Stimulated activated CD4-positive, alpha-beta T cell treated with anti-CD3 and anti-CD28 coated beads, TNF-alpha, amount 100 ng/mL, for 48 hours (primary cell): ENCODE results near the gene CSTA.

Experiments
- DNase-seq, 3 donors: peaks; one replicate each; pipeline ENCODE4 v3.0.0-alpha.2; 2020; ENCODE audit warnings: low read depth in 3 of 3

CSTA gene, protein sequence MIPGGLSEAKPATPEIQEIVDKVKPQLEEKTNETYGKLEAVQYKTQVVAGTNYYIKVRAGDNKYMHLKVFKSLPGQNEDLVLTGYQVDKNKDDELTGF

DNA sequence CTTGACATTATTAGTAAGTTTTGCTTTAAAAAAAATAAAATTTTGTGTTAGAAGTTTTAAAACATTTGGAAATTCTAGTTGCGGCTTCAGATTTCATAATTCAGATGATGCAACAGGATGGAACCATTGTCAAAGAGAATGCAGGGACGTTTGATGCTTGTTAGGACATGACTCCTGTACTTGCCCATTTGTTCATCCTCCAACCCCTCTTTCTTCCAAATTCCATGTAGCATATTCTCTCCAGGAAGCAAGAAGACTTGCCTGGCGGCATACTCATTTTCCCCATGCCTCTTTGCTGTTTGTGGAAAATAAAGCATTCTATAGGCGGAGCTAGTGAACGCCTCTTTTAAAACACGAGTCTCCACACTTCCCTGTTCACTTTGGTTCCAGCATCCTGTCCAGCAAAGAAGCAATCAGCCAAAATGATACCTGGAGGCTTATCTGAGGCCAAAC is at the start of gene CSTA:
Gene CSTA, plus strand, starts transcription at position 378 of the 453 bp plus-strand sequence. Its CDS starts 45 bp downstream, at position 423.
- no peak for DNase-seq

DNA sequence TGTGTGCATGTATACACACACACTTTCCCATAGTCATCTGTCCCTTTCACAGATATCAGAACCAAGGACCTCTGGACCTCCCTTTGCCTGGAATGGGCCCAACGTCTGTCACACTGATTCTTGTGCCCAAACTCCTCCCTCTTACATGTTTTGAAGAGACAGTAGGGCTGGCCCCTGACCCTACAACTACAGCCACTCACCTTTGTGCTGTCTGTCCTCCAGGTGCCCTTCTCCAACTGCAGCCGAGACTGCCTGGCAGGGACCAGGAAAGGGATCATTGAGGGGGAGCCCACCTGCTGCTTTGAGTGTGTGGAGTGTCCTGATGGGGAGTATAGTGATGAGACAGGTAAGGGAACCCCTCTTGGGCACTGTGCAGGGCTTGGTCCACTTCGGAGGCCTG is 43.2 kb upstream of the CSTA start:
- DNase-seq, result no peak

- no peak for DNase-seq
Observed at GRCh38 chr3:122283796-122284445, 41.1 kb upstream of the CSTA start.

GRCh38 chr3:122284486-122284885 is 40.6 kb upstream of the CSTA start:
- DNase-seq, result no peak

- DNase-seq, result no peak
Observed at GRCh38 chr3:122294359-122294758, 30.7 kb upstream of the CSTA start.

GRCh38 chr3:122295266-122296062 is 29.6 kb upstream of the CSTA start:
- DNase-seq, result no peak

DNA sequence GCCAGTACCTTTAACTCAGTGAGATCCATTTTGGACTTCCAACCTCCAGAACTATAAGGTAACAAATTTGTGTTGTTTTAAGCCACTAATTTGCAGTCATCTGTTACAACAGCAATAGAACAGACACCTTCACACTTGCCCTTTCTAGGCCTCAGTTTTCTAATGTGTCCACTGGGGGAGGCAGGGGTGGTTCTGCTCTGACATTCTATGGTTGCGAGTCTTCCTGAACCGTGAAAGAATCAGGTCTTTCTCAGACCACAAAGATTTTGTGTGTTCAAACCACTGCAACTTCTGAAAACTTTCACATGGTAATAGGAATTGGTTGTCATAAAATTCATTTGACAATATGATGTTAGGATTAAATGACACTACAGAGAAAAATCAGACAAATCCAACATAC is 26.8 kb upstream of the CSTA start:
- no peak for DNase-seq

DNA sequence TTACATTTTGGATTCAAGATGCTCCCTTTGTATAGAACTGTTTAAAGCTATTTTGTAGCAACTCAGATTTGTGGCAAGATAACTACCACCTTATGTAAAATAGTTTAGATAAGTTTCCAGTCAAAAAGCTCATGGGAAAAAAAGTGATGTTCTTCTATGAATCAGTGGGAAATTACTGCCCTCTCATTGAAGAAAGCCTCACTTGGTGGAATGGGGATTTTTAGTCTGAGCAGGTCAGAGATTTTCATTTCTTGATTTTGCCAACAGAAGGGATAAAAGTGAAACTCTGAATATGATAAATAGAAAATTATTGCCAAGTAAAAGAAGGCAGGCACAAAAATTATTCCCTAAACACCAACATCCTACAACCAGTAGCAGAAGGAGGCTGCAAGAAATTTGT is 25.8 kb upstream of the CSTA start:
- DNase-seq, result no peak

- peak in 2 of 3 donors; percentile 6 to 23 for DNase-seq
Observed at GRCh38 chr3:122299872-122300460, 25.1 kb upstream of the CSTA start.

- no peak for DNase-seq
Observed at GRCh38 chr3:122301063-122301462, 24.0 kb upstream of the CSTA start.

- no peak for DNase-seq
Observed at GRCh38 chr3:122305818-122306621, 19.0 kb upstream of the CSTA start.

DNA sequence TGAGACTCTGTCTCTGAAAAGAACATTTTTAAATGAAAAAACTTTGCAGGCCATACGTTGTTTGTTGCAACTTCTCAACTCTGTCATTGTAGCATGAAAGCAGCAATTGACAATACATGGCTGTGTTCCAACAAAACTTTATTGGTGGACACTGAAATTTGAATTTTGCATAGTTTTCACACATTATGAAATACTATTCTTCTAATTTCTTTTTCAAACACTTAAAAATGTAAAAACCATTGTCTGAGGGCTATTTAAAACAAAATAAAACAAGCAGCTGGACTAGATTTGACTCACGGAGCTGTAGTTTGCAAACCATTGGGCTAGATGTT is 18.5 kb upstream of the CSTA start:
- DNase-seq, result no peak

GRCh38 chr3:122307094-122307687 is 17.9 kb upstream of the CSTA start:
- no peak for DNase-seq

DNA sequence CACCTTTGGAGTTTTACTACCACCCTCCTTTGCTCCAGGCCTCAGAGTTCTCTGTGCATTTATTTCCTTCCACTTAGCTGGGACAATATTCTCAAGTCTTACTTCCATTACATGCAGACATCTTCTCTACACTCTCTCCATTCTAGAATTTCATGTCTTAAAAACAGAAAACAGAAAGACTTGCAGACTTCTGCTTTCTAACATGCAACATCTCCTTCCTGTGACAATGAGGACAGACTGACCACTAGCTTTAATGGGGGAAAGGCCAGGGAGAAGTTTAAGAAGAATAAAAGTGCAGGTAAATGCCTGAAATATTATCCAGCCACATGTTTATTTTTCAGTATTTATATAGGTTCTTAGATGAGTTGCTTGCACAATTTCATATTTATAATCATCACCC is 17.1 kb upstream of the CSTA start:
- no peak for DNase-seq

DNA sequence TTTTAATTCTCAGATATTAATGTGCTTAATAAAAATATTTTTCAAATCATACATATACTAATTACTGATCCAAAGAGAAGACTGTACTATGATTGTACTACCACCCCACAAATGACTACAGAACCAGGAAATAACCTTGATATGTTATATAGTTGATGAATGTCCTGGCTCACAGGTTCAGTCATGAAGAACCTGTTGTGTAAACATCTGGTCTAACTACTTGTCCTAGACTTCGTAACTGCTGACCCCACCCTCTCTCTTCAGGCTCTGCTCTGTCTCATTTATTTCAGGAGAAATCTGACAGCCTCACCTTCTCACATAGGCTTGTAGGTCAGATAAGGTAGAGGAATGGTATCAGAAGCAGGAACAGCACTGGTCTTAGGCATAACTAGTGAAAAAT is 14.7 kb upstream of the CSTA start:
- DNase-seq, result no peak

DNA sequence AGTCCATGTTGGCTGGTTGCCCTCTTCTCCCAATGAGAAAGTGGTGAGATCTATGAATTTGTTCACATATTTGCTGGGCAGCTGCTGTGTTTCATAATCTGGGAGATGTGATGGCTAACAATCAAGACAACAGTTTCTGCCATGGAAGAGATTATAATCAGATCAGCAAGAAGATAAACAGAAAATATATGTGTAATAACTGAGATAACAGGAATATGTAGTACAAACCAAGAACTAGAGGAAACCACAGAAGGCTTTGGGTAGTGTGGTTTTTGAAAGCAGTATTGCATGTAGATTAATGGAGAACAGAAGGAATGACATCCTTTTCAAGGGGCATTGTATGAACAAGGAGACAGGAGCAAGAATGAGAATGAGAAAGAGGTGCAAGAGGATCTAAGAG is 12.2 kb upstream of the CSTA start:
- DNase-seq, result no peak

DNA sequence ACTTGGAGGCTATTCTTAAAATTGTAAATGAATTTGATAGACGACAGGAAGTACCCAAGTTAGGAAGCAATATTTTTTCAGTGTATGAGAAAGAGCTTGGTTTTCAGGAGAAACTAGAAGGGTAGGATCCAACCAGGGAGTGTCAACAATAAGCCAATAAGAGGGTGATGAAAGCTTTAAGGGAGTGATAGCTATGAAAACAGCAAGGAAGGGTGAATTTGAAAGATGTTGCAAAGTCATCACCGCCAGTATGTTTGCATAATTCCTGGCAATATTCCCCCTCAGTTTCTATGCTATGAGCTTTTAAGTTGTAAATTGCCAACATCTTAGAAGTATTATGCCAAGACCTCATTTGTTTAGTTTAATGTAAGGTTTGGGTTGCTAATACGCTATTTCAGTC is 11.8 kb upstream of the CSTA start:
- DNase-seq, result no peak

GRCh38 chr3:122314228-122314876 is 10.7 kb upstream of the CSTA start:
- DNase-seq, result no peak

- no peak for DNase-seq
Observed at GRCh38 chr3:122315619-122316018, 9.4 kb upstream of the CSTA start.

DNA sequence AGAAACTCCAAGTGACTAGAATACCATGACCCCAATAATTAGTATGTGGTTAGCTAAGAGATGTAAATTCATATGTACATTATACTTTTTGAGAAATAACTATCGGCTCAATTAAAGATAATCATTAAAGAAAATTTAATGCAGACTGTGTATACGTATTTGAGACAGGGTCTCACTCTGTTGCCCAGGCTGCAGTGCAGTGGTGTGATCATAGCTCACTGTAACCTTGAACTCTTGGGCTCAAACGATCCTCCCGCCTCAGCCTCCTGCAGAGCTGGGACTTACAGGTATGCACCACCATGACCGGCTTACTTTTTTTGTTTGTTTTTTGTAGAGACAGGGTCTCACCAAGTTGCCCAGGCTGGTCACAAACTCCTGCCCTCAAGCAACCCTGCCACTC is 8.7 kb upstream of the CSTA start:
- no peak for DNase-seq

GRCh38 chr3:122318620-122319019 is 6.4 kb upstream of the CSTA start:
- no peak for DNase-seq
